Measurements from ENCODE around the gene ANO6. TPM values are rescaled to one million over a fixed set of nuclear protein-coding genes. Genes with fewer than 3 reads are reported as not detected.

ANO6 gene
- polyA plus RNA-seq, 1 donor (not counting 4 experiments of a cell fraction or from before 2014, with no cell fraction given), result 64.3 TPM

DNA sequence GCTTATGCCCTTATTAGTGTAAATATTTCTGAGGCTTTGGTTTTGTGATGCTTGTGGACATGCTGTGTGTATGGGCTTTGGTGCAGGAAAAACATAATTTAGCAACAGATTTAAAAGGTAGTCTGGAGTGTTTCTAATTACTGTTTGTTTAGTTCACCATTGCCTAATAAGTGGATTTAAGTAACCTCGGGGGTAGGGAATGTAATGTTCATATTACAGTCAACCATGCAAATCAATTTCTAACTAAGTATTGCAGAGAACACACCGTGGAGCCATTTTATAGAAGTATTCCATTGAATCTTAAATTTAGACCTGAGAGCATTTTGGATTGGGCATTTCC lies 53.5 kb downstream of the ANO6 start:
- FAIRE-seq (no peak), DNase-seq (ENCODE audit: low read depth, low spot score) (no peak)
- H3K9ac ChIP-seq (ENCODE audit: control insufficient read depth, extremely low read depth, insufficient read depth, low read length), result no peak overlapping the region
- H3K9me3 ChIP-seq (ENCODE audit: control insufficient read depth, low read depth, low read length), result no peaks in the 10 kb centered on the region
- H3K27me3 ChIP-seq (ENCODE audit: control insufficient read depth, extremely low read depth, insufficient read depth, low read length), result no peaks in the 10 kb centered on the region
- peak overlapping the region; percentile 83 for H3K4me2 ChIP-seq (ENCODE audit: control insufficient read depth, extremely low read depth, insufficient read depth, low read depth, low read length)
- peak overlapping the region; percentile 84 for H3K27ac ChIP-seq (ENCODE audit: control insufficient read depth, insufficient read depth, low read length)
- H3K4me3 ChIP-seq (ENCODE audit: control insufficient read depth in 2 of 3, extremely low read depth in 1 of 3, insufficient read depth in 2 of 3, low read depth in 1 of 3, low read length in 3 of 3), result no peak overlapping the region
- no peak overlapping the region for H2AFZ ChIP-seq (ENCODE audit: control insufficient read depth, low read length)
- TF ChIP-seq, protein P1, sequence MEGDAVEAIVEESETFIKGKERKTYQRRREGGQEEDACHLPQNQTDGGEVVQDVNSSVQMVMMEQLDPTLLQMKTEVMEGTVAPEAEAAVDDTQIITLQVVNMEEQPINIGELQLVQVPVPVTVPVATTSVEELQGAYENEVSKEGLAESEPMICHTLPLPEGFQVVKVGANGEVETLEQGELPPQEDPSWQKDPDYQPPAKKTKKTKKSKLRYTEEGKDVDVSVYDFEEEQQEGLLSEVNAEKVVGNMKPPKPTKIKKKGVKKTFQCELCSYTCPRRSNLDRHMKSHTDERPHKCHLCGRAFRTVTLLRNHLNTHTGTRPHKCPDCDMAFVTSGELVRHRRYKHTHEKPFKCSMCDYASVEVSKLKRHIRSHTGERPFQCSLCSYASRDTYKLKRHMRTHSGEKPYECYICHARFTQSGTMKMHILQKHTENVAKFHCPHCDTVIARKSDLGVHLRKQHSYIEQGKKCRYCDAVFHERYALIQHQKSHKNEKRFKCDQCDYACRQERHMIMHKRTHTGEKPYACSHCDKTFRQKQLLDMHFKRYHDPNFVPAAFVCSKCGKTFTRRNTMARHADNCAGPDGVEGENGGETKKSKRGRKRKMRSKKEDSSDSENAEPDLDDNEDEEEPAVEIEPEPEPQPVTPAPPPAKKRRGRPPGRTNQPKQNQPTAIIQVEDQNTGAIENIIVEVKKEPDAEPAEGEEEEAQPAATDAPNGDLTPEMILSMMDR (optimal IDR thresholded peaks at IDR 0.05 in 1 of 3, IDR thresholded peaks at IDR 0.05 in 1 of 3, conservative IDR thresholded peaks at IDR 0.05 in 1 of 3; ENCODE audit: extremely low read depth in 1 of 3, insufficient read depth in 2 of 3, low read length in 3 of 3), result peak in 1 of 3 experiments; percentile 1
- TF ChIP-seq EZH2 (IDR thresholded peaks at IDR 0.05; ENCODE audit: low read length), result no peak
- dilution Hi-C loops (cut with MboI; ENCODE audit: extremely low pct_ligation_motif_present, low sequenced_read_pairs), result no loop called here
- no peaks in the 10 kb centered on the region for H3K9me1 ChIP-seq (ENCODE audit: control insufficient read depth, extremely low read depth, insufficient read depth, low read length)
- peaks cover 63% of the 10 kb centered on the region for H3K79me2 ChIP-seq (ENCODE audit: control insufficient read depth, insufficient read depth, low read length)
- peaks cover 4% of the 10 kb centered on the region for H4K20me1 ChIP-seq (ENCODE audit: control insufficient read depth, extremely low read depth, insufficient read depth, low read length)
- H3K36me3 ChIP-seq (ENCODE audit: control insufficient read depth in 2 of 2, extremely low read depth in 1 of 2, insufficient read depth in 2 of 2, low read length in 2 of 2), result peaks cover under 1 to 2% of the 10 kb centered on the region in 2 experiments
- H3K4me1 ChIP-seq (ENCODE audit: control insufficient read depth, extremely low read depth, insufficient read depth, low read length), result peaks cover 42% of the 10 kb centered on the region

DNA sequence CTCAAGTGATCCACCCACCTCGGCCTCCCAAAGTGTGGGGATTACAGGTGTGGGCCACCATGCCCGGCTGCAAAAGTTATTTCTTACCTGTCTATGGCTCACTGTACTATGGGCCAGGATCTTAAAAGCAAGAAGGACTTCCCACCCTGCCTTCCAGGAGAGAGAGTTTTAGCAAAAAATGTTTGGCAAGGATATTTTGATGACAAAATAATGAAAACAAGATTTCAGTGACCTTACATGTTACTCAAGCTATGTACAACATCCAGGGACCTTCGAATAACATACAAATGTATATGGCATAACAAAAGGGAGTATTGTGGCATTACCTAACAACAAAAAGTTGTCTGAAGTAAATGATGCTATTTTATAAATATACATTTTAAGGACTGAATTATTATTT lies 55.1 kb downstream of the ANO6 start:
- FAIRE-seq (no peak), DNase-seq (ENCODE audit: low read depth, low spot score) (no peak)
- Histone ChIP-seq H3K4me3 (ENCODE audit: control insufficient read depth in 2 of 3, extremely low read depth in 1 of 3, insufficient read depth in 2 of 3, low read depth in 1 of 3, low read length in 3 of 3) (no peak overlapping the region), H3K9ac (ENCODE audit: control insufficient read depth, extremely low read depth, insufficient read depth, low read length) (no peak overlapping the region), H3K27ac (ENCODE audit: control insufficient read depth, insufficient read depth, low read length) (no peak overlapping the region), H3K9me1 (ENCODE audit: control insufficient read depth, extremely low read depth, insufficient read depth, low read length) (no peaks in the 10 kb centered on the region), H3K4me1 (ENCODE audit: control insufficient read depth, extremely low read depth, insufficient read depth, low read length) (peaks cover 46% of the 10 kb centered on the region), H3K9me3 (ENCODE audit: control insufficient read depth, low read depth, low read length) (no peaks in the 10 kb centered on the region), H2AFZ (ENCODE audit: control insufficient read depth, low read length) (no peak overlapping the region), H3K36me3 (ENCODE audit: control insufficient read depth in 2 of 2, extremely low read depth in 1 of 2, insufficient read depth in 2 of 2, low read length in 2 of 2) (peaks cover 2 to 5% of the 10 kb centered on the region in 2 experiments), H4K20me1 (ENCODE audit: control insufficient read depth, extremely low read depth, insufficient read depth, low read length) (peaks cover 4% of the 10 kb centered on the region), H3K79me2 (ENCODE audit: control insufficient read depth, insufficient read depth, low read length) (peaks cover 61% of the 10 kb centered on the region), H3K27me3 (ENCODE audit: control insufficient read depth, extremely low read depth, insufficient read depth, low read length) (no peaks in the 10 kb centered on the region), H3K4me2 (ENCODE audit: control insufficient read depth, extremely low read depth, insufficient read depth, low read depth, low read length) (no peak overlapping the region)
- no peak for TF ChIP-seq EZH2 (IDR thresholded peaks at IDR 0.05; ENCODE audit: low read length)
- TF ChIP-seq, protein P1 (optimal IDR thresholded peaks at IDR 0.05 in 1 of 3, IDR thresholded peaks at IDR 0.05 in 1 of 3, conservative IDR thresholded peaks at IDR 0.05 in 1 of 3; ENCODE audit: extremely low read depth in 1 of 3, insufficient read depth in 2 of 3, low read length in 3 of 3), result no peak
- dilution Hi-C loops (cut with MboI; ENCODE audit: extremely low pct_ligation_motif_present, low sequenced_read_pairs), result no loop called here

Measured in keratinocyte (primary cell).